GM12878 (cell line): ENCODE measurements around the gene NAGA. TPM values are rescaled to one million over a fixed set of nuclear protein-coding genes. Genes with fewer than 3 reads are reported as not detected.

Experiments used
- BACH1 ChIP-seq: fragments of 450-650 bp; IDR thresholded peaks from 2 replicates; pipeline ENCODE4 v1.6.1; 2017; ENCODE audit warnings: mild to moderate bottlenecking, borderline replicate concordance
- BRCA1 ChIP-seq: IDR thresholded peaks from 2 replicates; pipeline ENCODE4 v1.6.1; 2011; ENCODE audit warnings: low read depth, low read length, improper control_type of control experiment
- CBX5 ChIP-seq: sonication (generic); IDR thresholded peaks from 2 replicates; pipeline ENCODE4 v1.6.1; 2016; ENCODE audit warnings: low read depth, moderate library complexity, mild to moderate bottlenecking, inconsistent platforms
- CEBPB ChIP-seq, 2 experiments: fragments of 150-350 bp in 1 of 2; IDR thresholded peaks; 2 replicates each; pipeline ENCODE4 v1.6.1; 2012 to 2014; ENCODE audit warnings: low read depth in 2 of 2, low read length in 2 of 2, borderline replicate concordance in 1 of 2, inconsistent platforms in 1 of 2
- FOXM1 ChIP-seq: IDR thresholded peaks from 2 replicates; pipeline ENCODE4 v1.6.1; 2012; ENCODE audit warnings: low read depth, mild to moderate bottlenecking, inconsistent platforms, low read length, moderate library complexity
- NFIC ChIP-seq: IDR thresholded peaks from 2 replicates; pipeline ENCODE4 v1.6.1; 2012; ENCODE audit warnings: low read depth, mild to moderate bottlenecking, inconsistent platforms, low read length, moderate library complexity
- RAD51 ChIP-seq: fragments of 450-650 bp; IDR thresholded peaks from 2 replicates; pipeline ENCODE4 v1.6.1; 2016; ENCODE audit warnings: moderate library complexity, mild to moderate bottlenecking, inconsistent platforms
- RELA ChIP-seq: fragments of 450-650 bp; IDR thresholded peaks from 2 replicates; pipeline ENCODE4 v1.8.0; 2014; ENCODE audit warnings: borderline replicate concordance; ENCODE audit not compliant: partially characterized antibody
- YY1 ChIP-seq: IDR thresholded peaks from 2 replicates; pipeline ENCODE4 v1.6.1; 2011; ENCODE audit warnings: low read depth, mild to moderate bottlenecking, low read length
- ZZZ3 ChIP-seq: IDR thresholded peaks from 2 replicates; pipeline ENCODE4 v1.6.1; 2011; ENCODE audit warnings: low read depth; ENCODE audit not compliant: control insufficient read depth, insufficient read length
- polyA plus RNA-seq, 11 experiments: library from polyadenylated mRNA; depleted of rRNA in 4 of 11; unstranded in 6 of 11; stranded (reverse) in 5 of 11; fragments of >200 nt; fragmentation: Nextera tagmentation in 4 of 11; fragmentation: Illumina TruSeq in 1 of 11; extraction: Ambion mirVana in 4 of 11; extraction: Trizol in 1 of 11; gene quantifications; 1 replicate in 1 of 11; 2 replicates in 10 of 11; pipeline versions ENCODE4 v1.2.1 to v1.2.3, GENCODE V29; 2011 to 2016; ENCODE audit warnings: inconsistent platforms in 2 of 11, missing spikeins in 2 of 11, low read depth in 1 of 11
- total RNA-seq, 4 experiments: library from RNA; depleted of rRNA in 3 of 4; stranded (reverse); fragments of >200 nt in 3 of 4; fragmentation: Illumina TruSeq in 1 of 4; extraction: Trizol in 1 of 4; gene quantifications; 2 replicates each; pipeline versions ENCODE4 v1.2.1 to v1.2.3, GENCODE V29; 2013 to 2021
- TF ChIP-seq, protein P1 (sequence below): IDR thresholded peaks from 2 replicates; pipeline ENCODE4 v1.6.1; 2012; ENCODE audit warnings: mild to moderate bottlenecking, low read depth, low read length
- TF ChIP-seq, protein P2 (sequence below): fragments of 450-650 bp; IDR thresholded peaks from 2 replicates; pipeline ENCODE4 v1.6.1; 2017; ENCODE audit warnings: low read depth, mild to moderate bottlenecking, moderate library complexity
- TF ChIP-seq, protein P3 (sequence below): IDR thresholded peaks from 2 replicates; pipeline ENCODE4 v1.6.1; 2012; ENCODE audit warnings: low read depth, low read length, improper control_type of control experiment

Gene NAGA
- total and polyA plus RNA-seq, 10 of the 15 experiments (the other 5 are each of a cell fraction or from before 2014, with no cell fraction given) = 9.3 to 46.0 (median 33.2) TPM

DNA sequence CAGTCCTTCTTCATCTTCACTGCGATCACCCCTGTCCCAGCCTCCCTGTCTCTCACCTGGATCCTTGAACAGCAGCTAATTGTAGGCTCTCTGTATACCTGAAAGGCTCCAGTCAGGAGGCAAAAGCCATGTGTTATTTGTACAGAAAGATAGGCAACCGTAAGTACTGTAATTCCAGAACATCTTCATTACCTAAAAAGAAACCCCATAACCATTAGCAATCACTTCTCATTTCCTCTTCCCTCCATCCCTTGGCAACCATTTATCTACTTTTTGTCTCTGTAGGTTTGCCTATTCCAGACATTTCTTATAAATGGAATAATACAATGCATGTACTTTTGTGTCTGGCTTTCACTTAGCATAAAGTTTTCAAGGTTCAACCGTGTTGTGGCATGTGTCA is 17.8 kb downstream of the NAGA start (continued):
- TF ChIP-seq BACH1 (no peak), RAD51 (no peak), NFIC (no peak), FOXM1 (no peak), CBX5 (no peak), ZZZ3 (no peak), RELA (no peak), YY1 (no peak), CEBPB (IDR thresholded peaks at IDR 0.05; ENCODE audit: borderline replicate concordance in 1 of 2, low read depth in 2 of 2, low read length in 2 of 2) (no peak), BRCA1 (no peak)
- TF ChIP-seq, protein P1, sequence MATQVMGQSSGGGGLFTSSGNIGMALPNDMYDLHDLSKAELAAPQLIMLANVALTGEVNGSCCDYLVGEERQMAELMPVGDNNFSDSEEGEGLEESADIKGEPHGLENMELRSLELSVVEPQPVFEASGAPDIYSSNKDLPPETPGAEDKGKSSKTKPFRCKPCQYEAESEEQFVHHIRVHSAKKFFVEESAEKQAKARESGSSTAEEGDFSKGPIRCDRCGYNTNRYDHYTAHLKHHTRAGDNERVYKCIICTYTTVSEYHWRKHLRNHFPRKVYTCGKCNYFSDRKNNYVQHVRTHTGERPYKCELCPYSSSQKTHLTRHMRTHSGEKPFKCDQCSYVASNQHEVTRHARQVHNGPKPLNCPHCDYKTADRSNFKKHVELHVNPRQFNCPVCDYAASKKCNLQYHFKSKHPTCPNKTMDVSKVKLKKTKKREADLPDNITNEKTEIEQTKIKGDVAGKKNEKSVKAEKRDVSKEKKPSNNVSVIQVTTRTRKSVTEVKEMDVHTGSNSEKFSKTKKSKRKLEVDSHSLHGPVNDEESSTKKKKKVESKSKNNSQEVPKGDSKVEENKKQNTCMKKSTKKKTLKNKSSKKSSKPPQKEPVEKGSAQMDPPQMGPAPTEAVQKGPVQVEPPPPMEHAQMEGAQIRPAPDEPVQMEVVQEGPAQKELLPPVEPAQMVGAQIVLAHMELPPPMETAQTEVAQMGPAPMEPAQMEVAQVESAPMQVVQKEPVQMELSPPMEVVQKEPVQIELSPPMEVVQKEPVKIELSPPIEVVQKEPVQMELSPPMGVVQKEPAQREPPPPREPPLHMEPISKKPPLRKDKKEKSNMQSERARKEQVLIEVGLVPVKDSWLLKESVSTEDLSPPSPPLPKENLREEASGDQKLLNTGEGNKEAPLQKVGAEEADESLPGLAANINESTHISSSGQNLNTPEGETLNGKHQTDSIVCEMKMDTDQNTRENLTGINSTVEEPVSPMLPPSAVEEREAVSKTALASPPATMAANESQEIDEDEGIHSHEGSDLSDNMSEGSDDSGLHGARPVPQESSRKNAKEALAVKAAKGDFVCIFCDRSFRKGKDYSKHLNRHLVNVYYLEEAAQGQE = no peak
- TF ChIP-seq, protein P2, sequence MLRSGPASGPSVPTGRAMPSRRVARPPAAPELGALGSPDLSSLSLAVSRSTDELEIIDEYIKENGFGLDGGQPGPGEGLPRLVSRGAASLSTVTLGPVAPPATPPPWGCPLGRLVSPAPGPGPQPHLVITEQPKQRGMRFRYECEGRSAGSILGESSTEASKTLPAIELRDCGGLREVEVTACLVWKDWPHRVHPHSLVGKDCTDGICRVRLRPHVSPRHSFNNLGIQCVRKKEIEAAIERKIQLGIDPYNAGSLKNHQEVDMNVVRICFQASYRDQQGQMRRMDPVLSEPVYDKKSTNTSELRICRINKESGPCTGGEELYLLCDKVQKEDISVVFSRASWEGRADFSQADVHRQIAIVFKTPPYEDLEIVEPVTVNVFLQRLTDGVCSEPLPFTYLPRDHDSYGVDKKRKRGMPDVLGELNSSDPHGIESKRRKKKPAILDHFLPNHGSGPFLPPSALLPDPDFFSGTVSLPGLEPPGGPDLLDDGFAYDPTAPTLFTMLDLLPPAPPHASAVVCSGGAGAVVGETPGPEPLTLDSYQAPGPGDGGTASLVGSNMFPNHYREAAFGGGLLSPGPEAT = no peak
- TF ChIP-seq, protein P3, sequence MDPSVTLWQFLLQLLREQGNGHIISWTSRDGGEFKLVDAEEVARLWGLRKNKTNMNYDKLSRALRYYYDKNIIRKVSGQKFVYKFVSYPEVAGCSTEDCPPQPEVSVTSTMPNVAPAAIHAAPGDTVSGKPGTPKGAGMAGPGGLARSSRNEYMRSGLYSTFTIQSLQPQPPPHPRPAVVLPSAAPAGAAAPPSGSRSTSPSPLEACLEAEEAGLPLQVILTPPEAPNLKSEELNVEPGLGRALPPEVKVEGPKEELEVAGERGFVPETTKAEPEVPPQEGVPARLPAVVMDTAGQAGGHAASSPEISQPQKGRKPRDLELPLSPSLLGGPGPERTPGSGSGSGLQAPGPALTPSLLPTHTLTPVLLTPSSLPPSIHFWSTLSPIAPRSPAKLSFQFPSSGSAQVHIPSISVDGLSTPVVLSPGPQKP = no peak
